ENCODE measurements around the gene SLC24A3. TPM values are rescaled to one million over a fixed set of nuclear protein-coding genes. Genes with fewer than 3 reads are reported as not detected.

Gene SLC24A3
- total and polyA plus RNA-seq, 7 experiments from 2014 or later: 0.58 to 1.0 TPM; not detected in 5

DNA sequence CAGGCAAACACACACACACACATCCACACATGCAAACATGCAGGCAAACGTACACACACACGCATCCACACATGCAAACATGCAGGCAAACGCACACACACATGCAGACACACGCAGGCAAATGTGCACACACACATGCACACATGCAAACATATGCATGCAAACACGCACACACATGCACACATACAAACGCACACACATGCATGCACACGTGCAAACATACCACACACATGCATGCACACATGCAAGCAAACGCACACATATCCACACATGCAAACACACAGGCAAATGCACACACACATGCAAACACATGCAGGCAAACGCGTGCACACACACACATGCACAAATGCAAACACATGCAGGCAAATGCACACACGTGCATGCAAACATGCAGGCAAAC, 498.7 kb downstream of the SLC24A3 start:
- intact Hi-C loops (cut with micrococcal nuclease): no loop called here
- CTCF ChIA-PET: no interaction called here
- H3K27ac ChIP-seq (ENCODE audit: low read depth, low read length): no peak overlapping the region
- H3K4me3 ChIP-seq (ENCODE audit: low read length): no peak overlapping the region
- Mint-ChIP-seq H3K9me3 (peaks cover 0 to 20% (median 5%) of the 10 kb centered on the region in 11 donors), H3K36me3 (no peaks in the 10 kb centered on the region), H3K27me3 (peaks cover 0 to 26% (median 0%) of the 10 kb centered on the region in 5 donors), H3K27ac (no peak overlapping the region), H3K4me1 (no peaks in the 10 kb centered on the region), H3K4me3 (no peak overlapping the region)
- no peak for ATAC-seq
- no peaks in the 10 kb centered on the region for H3K36me3 ChIP-seq (ENCODE audit: control insufficient read depth in 2 of 3, insufficient read depth in 3 of 3, low read length in 3 of 3)
- POLR2A ChIA-PET: no interaction called here
- H3K27me3 ChIP-seq (ENCODE audit: control insufficient read depth in 2 of 2, insufficient read depth in 2 of 2, low read length in 2 of 2): no peaks in the 10 kb centered on the region
- H3K9me3 ChIP-seq (ENCODE audit: control insufficient read depth in 2 of 3, low read length in 3 of 3): no peaks in the 10 kb centered on the region
- H3K4me1 ChIP-seq (ENCODE audit: control insufficient read depth in 2 of 2, insufficient read depth in 2 of 2, low read length in 2 of 2): no peaks in the 10 kb centered on the region
- DNase-seq: no peak

GRCh38 chr20:19712721-19713260, 500.3 kb downstream of the SLC24A3 start:
- Mint-ChIP-seq H3K4me3 (no peak overlapping the region), H3K4me1 (no peaks in the 10 kb centered on the region), H3K27ac (no peak overlapping the region), H3K27me3 (peaks cover 0 to 26% (median 0%) of the 10 kb centered on the region in 5 donors), H3K36me3 (no peaks in the 10 kb centered on the region), H3K9me3 (peaks cover 0 to 36% (median 6%) of the 10 kb centered on the region in 11 donors)
- ATAC-seq (no peak), DNase-seq (no peak)
- Histone ChIP-seq H3K9me3 (ENCODE audit: control insufficient read depth in 2 of 3, low read length in 3 of 3) (no peaks in the 10 kb centered on the region), H3K27ac (ENCODE audit: low read depth, low read length) (no peak overlapping the region), H3K4me1 (ENCODE audit: control insufficient read depth in 2 of 2, insufficient read depth in 2 of 2, low read length in 2 of 2) (no peaks in the 10 kb centered on the region), H3K27me3 (ENCODE audit: control insufficient read depth in 2 of 2, insufficient read depth in 2 of 2, low read length in 2 of 2) (no peaks in the 10 kb centered on the region), H3K4me3 (ENCODE audit: low read length) (no peak overlapping the region), H3K36me3 (ENCODE audit: control insufficient read depth in 2 of 3, insufficient read depth in 3 of 3, low read length in 3 of 3) (no peaks in the 10 kb centered on the region)
- intact Hi-C loops (cut with micrococcal nuclease): no loop called here
- ChIA-PET POLR2A (no interaction called here), CTCF (no interaction called here)

DNA sequence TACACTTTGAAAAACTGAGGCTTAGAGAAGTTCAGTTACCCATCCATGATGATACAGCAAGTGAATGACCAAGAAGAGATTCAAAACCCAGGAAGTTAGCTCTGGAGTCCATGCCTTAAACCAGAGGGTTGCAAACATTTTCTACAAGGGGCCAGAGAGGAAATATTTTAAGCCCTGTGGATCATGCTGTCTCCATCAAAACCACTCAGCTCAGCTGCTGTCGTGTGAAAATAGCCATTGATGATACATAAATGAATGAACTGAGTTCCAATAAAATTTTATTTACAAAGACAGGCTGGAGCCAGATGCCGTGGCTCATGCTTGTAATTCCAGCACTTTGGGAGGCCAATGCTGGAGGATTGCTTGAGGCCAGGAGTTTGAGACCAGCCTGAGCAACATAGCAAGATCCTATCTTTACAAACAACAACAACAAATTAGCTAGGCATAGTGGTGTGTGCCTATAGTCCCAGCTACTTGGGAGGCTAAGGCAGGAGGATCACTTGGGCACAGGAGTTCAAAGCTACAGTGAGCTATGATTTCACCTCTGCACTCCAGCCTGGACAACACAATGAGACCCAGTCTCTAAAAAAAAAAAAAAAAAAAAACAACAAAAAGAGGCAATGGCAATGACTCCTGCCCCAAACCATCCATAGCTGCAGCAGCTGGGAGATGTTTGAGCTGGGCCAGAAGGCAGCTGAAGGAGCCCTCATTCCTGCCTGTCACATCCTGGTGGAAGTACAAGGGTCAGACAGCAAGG, 501.6 kb downstream of the SLC24A3 start:
- no peaks in the 10 kb centered on the region for H3K9me3 ChIP-seq (ENCODE audit: control insufficient read depth in 2 of 3, low read length in 3 of 3)
- H3K36me3 ChIP-seq (ENCODE audit: control insufficient read depth in 2 of 3, insufficient read depth in 3 of 3, low read length in 3 of 3): no peaks in the 10 kb centered on the region
- Mint-ChIP-seq H3K4me3 (no peak overlapping the region), H3K27ac (no peak overlapping the region), H3K9me3 (peaks cover 0 to 40% (median 7%) of the 10 kb centered on the region in 11 donors), H3K4me1 (no peaks in the 10 kb centered on the region), H3K27me3 (peaks cover 0 to 19% (median 0%) of the 10 kb centered on the region in 5 donors), H3K36me3 (no peaks in the 10 kb centered on the region)
- intact Hi-C loops (cut with micrococcal nuclease): no loop called here
- ChIA-PET CTCF (interaction anchor here (0.6 kb wide), 1 partner anchor 10 kb away, joined by 3 read pairs; no protein-coding TSS in a partner anchor), POLR2A (no interaction called here)
- no peaks in the 10 kb centered on the region for H3K4me1 ChIP-seq (ENCODE audit: control insufficient read depth in 2 of 2, insufficient read depth in 2 of 2, low read length in 2 of 2)
- no peak for DNase-seq
- ATAC-seq: no peak
- no peaks in the 10 kb centered on the region for H3K27me3 ChIP-seq (ENCODE audit: control insufficient read depth in 2 of 2, insufficient read depth in 2 of 2, low read length in 2 of 2)
- H3K27ac ChIP-seq (ENCODE audit: low read depth, low read length): no peak overlapping the region
- no peak overlapping the region for H3K4me3 ChIP-seq (ENCODE audit: low read length)

DNA sequence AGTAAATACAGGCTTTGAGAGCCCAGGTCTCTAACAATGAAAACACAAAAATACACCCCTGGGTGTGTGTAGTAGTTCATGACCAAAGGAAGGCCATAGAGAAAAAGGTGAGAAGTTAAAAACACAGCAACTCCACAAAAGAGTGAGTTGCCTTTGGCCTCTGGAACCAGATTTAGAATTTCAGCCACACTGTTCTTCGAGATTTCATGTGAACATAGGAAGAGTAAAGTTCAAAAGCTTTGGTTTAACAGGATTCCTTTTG, 502.1 kb downstream of the SLC24A3 start:
- Mint-ChIP-seq H3K4me1 (no peaks in the 10 kb centered on the region), H3K4me3 (no peak overlapping the region), H3K36me3 (no peaks in the 10 kb centered on the region), H3K27me3 (peaks cover 0 to 20% (median 0%) of the 10 kb centered on the region in 5 donors), H3K27ac (no peak overlapping the region), H3K9me3 (peaks cover 0 to 44% (median 7%) of the 10 kb centered on the region in 11 donors)
- ChIA-PET CTCF (interaction anchor here (0.6 kb wide), 1 partner anchor 10 kb away, joined by 3 read pairs; no protein-coding TSS in a partner anchor), POLR2A (no interaction called here)
- no peaks in the 10 kb centered on the region for H3K36me3 ChIP-seq (ENCODE audit: control insufficient read depth in 2 of 3, insufficient read depth in 3 of 3, low read length in 3 of 3)
- H3K27ac ChIP-seq (ENCODE audit: low read depth, low read length): no peak overlapping the region
- no peak for DNase-seq
- intact Hi-C loops (cut with micrococcal nuclease): no loop called here
- no peaks in the 10 kb centered on the region for H3K4me1 ChIP-seq (ENCODE audit: control insufficient read depth in 2 of 2, insufficient read depth in 2 of 2, low read length in 2 of 2)
- ATAC-seq: no peak
- H3K4me3 ChIP-seq (ENCODE audit: low read length): no peak overlapping the region
- H3K27me3 ChIP-seq (ENCODE audit: control insufficient read depth in 2 of 2, insufficient read depth in 2 of 2, low read length in 2 of 2): no peaks in the 10 kb centered on the region
- H3K9me3 ChIP-seq (ENCODE audit: control insufficient read depth in 2 of 3, low read length in 3 of 3): no peaks in the 10 kb centered on the region

DNA sequence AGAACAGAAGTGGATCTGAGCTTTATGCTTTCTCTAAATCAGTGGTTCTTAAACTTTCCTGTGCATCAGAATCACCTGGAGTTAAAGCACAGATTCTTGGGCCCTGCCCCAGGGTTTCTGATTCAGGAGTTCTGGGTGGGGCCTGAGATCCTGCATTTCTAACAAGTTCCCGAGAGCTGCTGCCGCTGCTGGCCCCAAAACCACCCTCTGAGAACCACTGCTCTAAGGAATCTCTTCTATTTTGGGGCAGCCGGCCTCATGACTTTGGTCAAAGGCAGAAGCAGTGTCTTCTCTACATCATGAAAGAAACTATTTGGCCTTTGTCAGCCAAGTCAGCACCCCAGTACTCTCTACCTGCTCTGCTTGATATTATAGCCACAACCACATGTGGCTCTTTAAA, 503.5 kb downstream of the SLC24A3 start:
- CTCF ChIA-PET: no interaction called here
- Histone ChIP-seq H3K4me3 (ENCODE audit: low read length) (no peak overlapping the region), H3K4me1 (ENCODE audit: control insufficient read depth in 2 of 2, insufficient read depth in 2 of 2, low read length in 2 of 2) (no peaks in the 10 kb centered on the region), H3K27me3 (ENCODE audit: control insufficient read depth in 2 of 2, insufficient read depth in 2 of 2, low read length in 2 of 2) (no peaks in the 10 kb centered on the region), H3K27ac (ENCODE audit: low read depth, low read length) (no peak overlapping the region), H3K36me3 (ENCODE audit: control insufficient read depth in 2 of 3, insufficient read depth in 3 of 3, low read length in 3 of 3) (no peaks in the 10 kb centered on the region), H3K9me3 (ENCODE audit: control insufficient read depth in 2 of 3, low read length in 3 of 3) (no peaks in the 10 kb centered on the region)
- POLR2A ChIA-PET: no interaction called here
- DNase-seq (no peak), ATAC-seq (no peak)
- H3K27ac Mint-ChIP-seq: no peak overlapping the region
- no peak overlapping the region for H3K4me3 Mint-ChIP-seq
- H3K36me3 Mint-ChIP-seq: no peaks in the 10 kb centered on the region
- no peaks in the 10 kb centered on the region for H3K4me1 Mint-ChIP-seq
- intact Hi-C loops (cut with micrococcal nuclease): no loop called here
- H3K9me3 Mint-ChIP-seq: peaks cover 0 to 41% (median 5%) of the 10 kb centered on the region in 11 donors
- peaks cover 0 to 29% (median 0%) of the 10 kb centered on the region in 5 donors for H3K27me3 Mint-ChIP-seq

GRCh38 chr20:19718880-19719279, 506.4 kb downstream of the SLC24A3 start:
- Histone ChIP-seq H3K36me3 (ENCODE audit: control insufficient read depth in 2 of 3, insufficient read depth in 3 of 3, low read length in 3 of 3) (no peaks in the 10 kb centered on the region), H3K27me3 (ENCODE audit: control insufficient read depth in 2 of 2, insufficient read depth in 2 of 2, low read length in 2 of 2) (no peaks in the 10 kb centered on the region), H3K9me3 (ENCODE audit: control insufficient read depth in 2 of 3, low read length in 3 of 3) (no peaks in the 10 kb centered on the region), H3K4me3 (ENCODE audit: low read length) (no peak overlapping the region), H3K27ac (ENCODE audit: low read depth, low read length) (no peak overlapping the region), H3K4me1 (ENCODE audit: control insufficient read depth in 2 of 2, insufficient read depth in 2 of 2, low read length in 2 of 2) (no peaks in the 10 kb centered on the region)
- POLR2A ChIA-PET: no interaction called here
- H3K36me3 Mint-ChIP-seq: no peaks in the 10 kb centered on the region
- DNase-seq (no peak), ATAC-seq (no peak)
- no peaks in the 10 kb centered on the region for H3K4me1 Mint-ChIP-seq
- H3K27me3 Mint-ChIP-seq: peaks cover 0 to 13% (median 0%) of the 10 kb centered on the region in 5 donors
- H3K9me3 Mint-ChIP-seq: peaks cover 0 to 40% (median 5%) of the 10 kb centered on the region in 11 donors
- H3K4me3 Mint-ChIP-seq: no peak overlapping the region
- CTCF ChIA-PET: no interaction called here
- H3K27ac Mint-ChIP-seq: no peak overlapping the region
- intact Hi-C loops (cut with micrococcal nuclease): no loop called here

DNA sequence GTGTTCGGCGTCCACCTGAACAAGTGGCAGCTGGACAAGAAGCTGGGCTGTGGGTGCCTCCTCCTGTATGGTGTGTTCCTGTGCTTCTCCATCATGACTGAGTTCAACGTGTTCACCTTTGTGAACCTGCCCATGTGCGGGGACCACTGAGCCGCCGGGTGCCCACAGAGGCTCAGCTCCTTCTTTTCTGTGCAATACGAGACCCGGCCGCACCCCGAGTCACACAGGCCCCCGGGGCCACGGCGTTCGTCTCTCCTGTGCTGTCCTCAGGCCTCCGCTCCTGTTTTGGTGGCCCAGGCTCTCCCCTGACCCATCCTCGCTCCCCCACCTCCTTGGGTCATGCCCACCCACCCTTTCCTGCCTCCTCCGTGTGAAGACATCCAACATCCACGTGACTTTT, 508.5 kb downstream of the SLC24A3 start:
- peaks cover 0 to 11% (median 0%) of the 10 kb centered on the region in 5 donors for H3K27me3 Mint-ChIP-seq
- ATAC-seq (no peak), DNase-seq (no peak)
- Histone ChIP-seq H3K27ac (ENCODE audit: low read depth, low read length) (no peak overlapping the region), H3K27me3 (ENCODE audit: control insufficient read depth in 2 of 2, insufficient read depth in 2 of 2, low read length in 2 of 2) (no peaks in the 10 kb centered on the region), H3K4me3 (ENCODE audit: low read length) (no peak overlapping the region), H3K4me1 (ENCODE audit: control insufficient read depth in 2 of 2, insufficient read depth in 2 of 2, low read length in 2 of 2) (no peaks in the 10 kb centered on the region), H3K36me3 (ENCODE audit: control insufficient read depth in 2 of 3, insufficient read depth in 3 of 3, low read length in 3 of 3) (no peaks in the 10 kb centered on the region), H3K9me3 (ENCODE audit: control insufficient read depth in 2 of 3, low read length in 3 of 3) (no peaks in the 10 kb centered on the region)
- intact Hi-C loops (cut with micrococcal nuclease): no loop called here
- H3K36me3 Mint-ChIP-seq: no peaks in the 10 kb centered on the region
- no peak overlapping the region for H3K27ac Mint-ChIP-seq
- H3K4me3 Mint-ChIP-seq: no peak overlapping the region
- peaks cover 0 to 26% (median 2%) of the 10 kb centered on the region in 11 donors for H3K9me3 Mint-ChIP-seq
- H3K4me1 Mint-ChIP-seq: no peaks in the 10 kb centered on the region
- ChIA-PET POLR2A (no interaction called here), CTCF (no interaction called here)

All from naive thymus-derived CD4-positive, alpha-beta T cell (primary cell).